Measurements from ENCODE around the gene NOVA2.

Gene NOVA2

DNA sequence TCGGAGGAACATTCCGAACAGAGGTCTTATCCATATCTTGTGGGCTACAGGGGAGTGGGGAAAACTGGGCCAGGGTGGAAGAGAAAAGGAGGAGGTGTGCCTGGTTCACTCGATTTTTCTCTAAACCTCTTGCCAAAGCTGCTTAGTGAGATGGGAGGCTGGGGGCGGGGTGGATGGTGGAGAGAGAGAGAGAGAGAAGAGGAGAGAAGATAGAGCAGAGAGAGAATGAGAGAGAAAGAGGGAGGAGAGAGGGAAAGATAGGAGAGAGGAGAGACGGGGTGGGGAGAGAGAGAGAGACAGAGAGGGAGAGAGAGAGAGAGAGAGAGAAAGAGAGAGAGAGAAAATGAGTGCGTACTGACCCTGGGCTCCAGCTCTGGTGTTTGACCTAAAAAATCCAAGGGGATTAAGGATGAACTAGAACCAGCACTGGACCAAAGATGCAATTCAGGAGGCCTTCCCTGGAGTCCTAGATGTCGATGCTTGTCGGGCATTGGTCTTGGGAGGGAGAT, 14.1 kb downstream of the NOVA2 start:
- DNase-seq: no peak

- DNase-seq: no peak
These were observed 14.7 kb downstream of the NOVA2 start for GRCh38 chr19:45958769-45959516.

- no peak for DNase-seq
These were observed 15.3 kb downstream of the NOVA2 start for GRCh38 chr19:45958320-45958719.

DNA sequence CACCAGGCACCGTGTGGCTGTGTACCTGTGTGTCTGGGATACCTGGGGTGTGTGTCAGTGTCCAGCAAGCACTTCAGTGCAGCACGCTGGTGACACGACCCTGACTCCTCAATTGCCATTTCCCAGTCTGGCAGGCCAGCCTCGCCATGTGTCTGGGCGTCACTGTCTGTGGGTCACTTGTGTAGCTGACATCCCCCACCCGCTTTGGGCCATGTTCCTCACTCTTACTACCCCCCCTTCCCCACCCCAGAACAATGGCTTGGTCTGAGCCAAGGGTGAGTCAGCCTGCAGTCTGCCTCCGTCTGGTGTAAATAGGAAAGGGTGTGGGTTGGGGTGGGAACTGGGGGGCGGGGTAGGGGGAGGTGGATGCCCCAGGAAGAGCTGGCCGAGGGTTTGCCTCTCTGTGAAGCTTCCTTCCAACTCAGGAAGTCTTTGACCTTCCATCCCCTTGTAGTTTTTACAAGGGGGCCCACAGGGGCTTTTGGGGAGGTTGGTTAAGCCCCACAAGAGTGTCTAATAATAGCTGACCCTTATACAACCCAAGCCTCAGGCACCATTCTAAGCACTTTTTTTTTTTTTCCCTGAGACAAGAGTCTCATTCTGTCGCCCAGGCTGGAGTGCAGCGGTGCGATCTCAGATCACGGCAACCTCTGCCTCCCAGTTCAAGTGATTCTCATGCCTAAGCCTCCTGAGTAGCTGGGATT, 17.6 kb downstream of the NOVA2 start:
- DNase-seq: no peak

DNA sequence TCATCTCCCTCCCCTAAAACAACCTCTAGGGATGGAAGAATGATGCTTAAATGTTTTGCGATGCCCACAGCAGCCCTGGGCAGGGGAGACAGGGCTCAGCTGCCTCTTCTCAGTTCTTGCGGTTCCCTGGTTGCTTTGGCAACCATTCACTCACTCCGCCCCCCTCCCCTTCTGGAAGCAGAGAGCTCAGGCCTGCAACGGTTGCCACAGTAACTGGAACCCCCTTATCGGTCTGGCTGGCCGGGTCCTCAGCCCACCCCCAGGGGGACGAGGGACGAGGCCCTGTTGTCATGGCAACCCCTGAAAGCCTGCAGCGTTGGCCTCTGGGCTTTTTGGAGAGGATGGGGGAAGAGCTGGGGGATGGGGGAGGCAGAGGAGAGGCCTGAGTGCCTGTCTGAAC, 19.5 kb downstream of the NOVA2 start:
- DNase-seq: no peak

GRCh38 chr19:45953676-45954075, 20.0 kb downstream of the NOVA2 start:
- no peak for DNase-seq

GRCh38 chr19:45952686-45953505, 20.8 kb downstream of the NOVA2 start:
- no peak for DNase-seq

DNA sequence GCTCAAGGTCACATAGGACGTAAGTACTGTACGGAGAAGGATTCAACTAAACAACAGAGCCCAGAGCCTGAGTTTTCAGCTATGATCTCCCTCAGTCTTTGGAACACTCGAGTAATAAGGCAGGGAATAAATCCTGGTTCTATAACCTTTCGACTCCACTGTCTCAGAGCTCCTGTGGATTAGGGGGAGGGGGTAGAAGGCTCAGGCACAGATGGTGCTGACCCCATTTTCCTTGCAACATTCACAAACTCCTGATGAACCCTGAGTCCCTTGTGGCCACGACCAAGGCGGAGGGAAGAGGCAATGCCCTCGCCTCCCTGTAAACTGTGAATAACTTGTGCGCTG, 21.4 kb downstream of the NOVA2 start:
- DNase-seq: no peak

GRCh38 chr19:45947926-45948325, 25.7 kb downstream of the NOVA2 start:
- no peak for DNase-seq

DNA sequence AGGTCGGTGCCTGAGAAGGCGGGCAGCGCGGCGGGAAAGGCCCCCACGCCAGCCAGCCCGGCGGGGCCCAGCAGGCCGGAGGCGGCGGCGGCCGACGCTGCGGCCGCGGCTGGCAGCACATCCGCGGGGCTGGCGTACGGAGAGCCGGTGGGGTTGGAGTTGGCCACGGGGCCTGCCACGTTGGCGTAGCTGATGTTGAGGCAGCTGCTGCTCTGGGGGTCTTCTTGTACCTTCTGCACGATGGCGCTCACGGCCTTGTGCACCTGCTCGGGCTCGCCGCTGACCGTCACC, 33.2 kb downstream of the NOVA2 start:
- no peak for DNase-seq

DNA sequence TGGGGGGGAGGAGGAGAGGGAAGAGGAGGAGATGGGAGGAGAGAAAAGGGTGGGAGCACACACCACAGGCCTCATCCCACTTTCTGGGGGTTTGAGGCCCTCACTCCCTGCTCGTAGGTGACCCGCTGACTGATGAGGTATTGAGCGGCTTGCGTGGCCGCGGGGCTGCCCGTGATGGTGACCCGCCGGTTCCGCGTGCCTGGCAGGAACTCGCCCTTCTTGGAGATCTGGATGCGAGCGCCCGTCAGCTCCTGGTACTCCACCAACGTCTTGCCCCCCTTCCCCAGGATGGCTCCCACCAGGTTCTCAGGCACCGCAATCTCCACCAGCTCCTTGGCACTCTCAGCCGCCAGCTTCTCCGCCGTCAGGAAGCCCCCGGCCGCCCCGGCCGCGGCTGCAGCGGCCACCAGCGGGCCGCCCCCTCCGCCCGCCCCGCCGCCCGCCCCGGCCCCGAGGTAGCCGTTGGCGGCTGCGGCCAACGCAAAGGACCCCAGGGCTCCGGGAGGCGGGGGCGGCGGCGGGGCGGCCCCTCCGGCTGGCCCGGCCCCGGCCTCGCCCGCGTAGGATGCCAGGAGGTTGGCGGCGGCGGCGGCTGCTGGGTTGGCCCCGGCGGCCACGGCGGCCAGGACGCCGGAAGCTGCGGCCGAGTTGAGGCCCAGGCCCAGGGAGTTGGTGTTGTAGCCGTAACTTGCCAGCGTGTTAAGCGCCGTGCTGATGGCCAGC, 33.7 kb downstream of the NOVA2 start:
- no peak for DNase-seq

DNA sequence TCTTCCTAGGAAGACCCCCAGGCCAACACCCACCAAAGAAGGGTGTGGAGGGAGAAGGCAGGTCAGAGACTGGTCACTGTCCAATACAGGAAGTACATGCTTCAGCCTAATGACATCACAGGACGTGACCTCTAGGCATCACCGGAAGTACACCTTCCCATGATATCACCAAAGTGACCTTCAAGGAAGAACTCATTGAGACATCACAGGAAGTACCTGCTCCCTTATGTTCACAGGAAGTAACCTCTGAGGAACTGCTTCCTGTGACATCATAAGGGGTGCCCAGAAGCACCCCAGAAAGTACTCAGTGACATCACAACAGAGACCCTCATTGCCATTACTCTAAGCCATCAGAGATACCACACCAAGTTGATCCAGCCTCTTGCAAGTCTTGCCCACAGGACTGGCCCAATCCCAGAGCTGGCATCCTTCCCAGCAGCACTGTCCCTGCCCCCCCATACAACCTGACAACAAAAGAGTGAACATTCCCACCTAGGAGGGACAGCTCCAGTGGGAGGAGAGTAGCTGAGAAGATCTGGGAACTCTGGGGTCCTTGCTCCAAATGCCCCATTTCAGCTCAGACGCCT, 34.8 kb downstream of the NOVA2 start:
- DNase-seq: no peak

DNA sequence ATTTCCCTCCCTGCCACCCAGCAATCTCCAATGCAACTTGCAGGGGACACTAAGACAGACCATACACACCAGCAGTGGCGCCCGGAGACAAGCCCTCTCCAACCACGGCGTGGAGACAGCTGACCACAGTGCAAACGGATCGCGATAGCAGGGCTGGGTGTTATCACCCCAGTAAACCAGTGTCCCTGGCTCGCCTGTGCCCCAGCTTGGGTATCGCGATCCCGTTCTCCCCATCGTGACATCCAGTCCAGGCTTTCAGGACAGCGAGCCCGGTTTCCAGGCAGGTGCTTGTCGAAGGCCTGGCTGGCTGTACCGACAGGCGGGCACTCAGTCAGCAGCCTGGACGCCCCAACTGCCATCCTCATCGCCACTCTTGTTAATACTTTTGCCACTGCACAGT, 38.4 kb downstream of the NOVA2 start:
- peak in 1 of 2 experiments; percentile 29 for DNase-seq

DNA sequence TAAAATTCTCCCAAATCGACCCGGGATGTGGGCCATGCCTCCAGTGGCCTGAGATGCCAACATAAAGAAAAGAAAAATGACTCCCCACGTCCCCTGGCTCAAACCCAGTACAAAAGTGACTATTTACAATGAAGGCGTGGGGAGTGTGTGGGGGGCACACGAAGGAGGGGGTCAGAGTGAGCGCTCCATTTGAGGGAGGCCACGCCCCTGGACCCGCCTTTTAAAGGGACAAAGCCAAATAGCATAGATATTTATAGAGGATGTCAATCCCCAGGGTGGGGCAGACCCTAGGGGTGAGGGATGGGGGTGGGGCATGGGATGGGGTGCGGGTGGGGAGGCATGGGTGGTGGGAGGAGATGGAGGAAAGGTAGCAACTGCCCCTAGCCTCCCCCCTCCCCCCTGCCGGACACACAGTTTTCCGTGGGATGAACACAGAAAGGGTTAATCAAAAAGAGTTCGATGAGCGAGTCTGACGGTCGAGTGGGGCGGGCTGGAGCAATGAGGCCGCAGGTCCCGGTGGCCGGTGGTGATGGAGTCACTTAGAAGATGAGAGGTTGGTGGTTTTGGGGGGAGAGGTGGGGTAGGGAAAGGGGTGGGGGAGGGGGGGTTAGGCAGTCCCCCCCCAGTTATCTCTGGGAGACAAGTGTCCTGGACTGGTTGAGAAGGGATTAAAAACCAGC, 39.0 kb downstream of the NOVA2 start:
- peak in 1 of 2 experiments; percentile 15 for DNase-seq

GRCh38 chr19:45933759-45934158, 39.9 kb downstream of the NOVA2 start:
- DNase-seq: no peak

DNA sequence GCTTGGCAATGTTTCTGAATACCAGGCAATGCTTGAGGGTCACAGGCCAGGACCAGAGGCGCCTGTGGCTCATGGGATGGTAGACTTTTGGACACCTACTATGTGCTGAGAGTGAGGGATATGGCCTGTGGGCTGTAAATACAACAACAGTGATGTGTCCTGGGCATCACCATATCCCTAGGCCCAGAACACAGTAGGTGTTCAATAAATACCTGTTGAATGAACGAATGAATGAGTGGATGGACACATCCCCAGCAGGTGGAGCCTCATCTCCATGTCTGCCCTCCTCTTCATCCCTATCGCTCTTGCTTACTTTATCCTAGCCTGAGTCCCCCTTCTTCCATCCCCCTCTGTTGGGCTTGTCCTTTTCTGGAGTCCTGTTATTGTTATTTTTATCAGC, 42.6 kb downstream of the NOVA2 start:
- no peak for DNase-seq

- DNase-seq: no peak
These were observed 44.4 kb downstream of the NOVA2 start for GRCh38 chr19:45929247-45929646.

GRCh38 chr19:45927565-45928261, 46.0 kb downstream of the NOVA2 start:
- DNase-seq: peak; percentile 93 to 98

- no peak for DNase-seq
These were observed 48.7 kb downstream of the NOVA2 start for GRCh38 chr19:45924891-45925447.

- peak in 1 of 2 experiments; percentile 19 for DNase-seq
These were observed 51.4 kb downstream of the NOVA2 start for GRCh38 chr19:45922281-45922680.

- no peak for DNase-seq
These were observed 53.2 kb downstream of the NOVA2 start for GRCh38 chr19:45920458-45920857.
